ENCODE measurements around the gene PRKRIP1. TPM values are rescaled to one million over a fixed set of nuclear protein-coding genes. Genes with fewer than 3 reads are reported as not detected.
"Not testable (repeated sequence)": the region's sequence is repeated elsewhere in the genome, so short reads cannot be mapped to it uniquely, and the experiment has no call there.

Gene PRKRIP1
- total RNA-seq, 6 donors from 2014 or later = 17.8 to 80.7 (median 23.0) TPM

DNA sequence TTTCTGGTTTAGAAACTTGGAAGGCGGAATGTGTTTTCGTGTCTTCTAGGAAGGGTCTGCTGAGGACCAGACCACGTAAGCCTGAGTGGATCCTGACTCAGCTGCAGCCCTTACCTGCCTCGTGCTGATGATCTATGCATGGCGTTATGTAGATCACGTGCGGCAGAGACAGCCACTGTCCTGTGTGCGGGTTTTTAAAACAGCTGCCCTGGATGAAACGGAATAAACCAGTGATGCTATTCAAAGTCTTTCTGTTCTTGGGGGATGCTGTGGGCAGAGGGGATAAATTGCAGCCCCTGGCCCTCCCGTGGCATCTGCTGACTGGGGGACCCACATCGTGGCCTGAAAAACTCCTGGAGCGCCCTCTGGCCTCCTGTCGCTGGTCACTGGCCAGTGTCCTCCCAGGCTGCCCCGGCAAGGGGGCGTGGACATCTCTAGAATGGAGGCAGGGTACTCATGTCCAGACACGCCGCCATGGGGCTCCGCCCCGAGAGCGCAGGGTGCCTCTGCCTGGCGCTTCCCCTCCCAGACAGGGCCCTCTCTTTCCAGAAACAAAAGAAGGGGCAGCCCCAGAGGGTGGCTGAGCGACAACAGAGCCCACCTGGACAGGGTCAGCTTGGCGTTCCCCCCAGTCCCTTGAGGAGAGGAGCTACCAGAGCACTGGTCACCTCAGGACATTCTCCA lies 55.4 kb downstream of the PRKRIP1 start:
- peaks cover 0 to 5% (median 0%) of the 10 kb centered on the region in 4 donors for H3K4me1 ChIP-seq
- 50 to 84% methylated on average over 10 to 21 of the region's 23 CpGs for WGBS, 2 donors
- H3K4me3 ChIP-seq = no peak overlapping the region
- ATAC-seq (ENCODE audit: low FRiP score in 2 of 2) (no peak), DNase-seq (peak in 1 of 2 donors; percentile 80)
- H3K27me3 ChIP-seq = no peaks in the 10 kb centered on the region
- H3K9me3 ChIP-seq = no peaks in the 10 kb centered on the region
- TF ChIP-seq POLR2A (IDR thresholded peaks at IDR 0.05) (no peak), EP300 (IDR thresholded peaks at IDR 0.05) (no peak), CTCF (IDR thresholded peaks at IDR 0.05) (no peak), POLR2AphosphoS5 (IDR thresholded peaks at IDR 0.05) (no peak)
- peaks cover under 1 to 34% (median 26%) of the 10 kb centered on the region in 4 donors for H3K36me3 ChIP-seq
- no peak overlapping the region for H3K27ac ChIP-seq

GRCh38 chr7:102452451-102452850 lies 56.3 kb downstream of the PRKRIP1 start:
- no peaks in the 10 kb centered on the region for H3K27me3 ChIP-seq
- TF ChIP-seq POLR2A (IDR thresholded peaks at IDR 0.05) (no peak), EP300 (IDR thresholded peaks at IDR 0.05) (no peak), POLR2AphosphoS5 (IDR thresholded peaks at IDR 0.05) (no peak), CTCF (IDR thresholded peaks at IDR 0.05) (no peak)
- no peaks in the 10 kb centered on the region for H3K9me3 ChIP-seq
- no peak for ATAC-seq (ENCODE audit: low FRiP score in 2 of 2)
- H3K27ac ChIP-seq = no peak overlapping the region
- no peak overlapping the region for H3K4me3 ChIP-seq
- no peak for DNase-seq
- 91 to 97% methylated on average over 6 of the region's 6 CpGs for WGBS, 2 donors
- H3K4me1 ChIP-seq = peaks cover 0 to 5% (median 0%) of the 10 kb centered on the region in 4 donors
- peaks cover 7 to 34% (median 26%) of the 10 kb centered on the region in 4 donors for H3K36me3 ChIP-seq

GRCh38 chr7:102453319-102453718 lies 57.2 kb downstream of the PRKRIP1 start:
- DNase-seq (peak in 1 of 2 donors; percentile 44), ATAC-seq (ENCODE audit: low FRiP score in 2 of 2) (no peak)
- TF ChIP-seq POLR2AphosphoS5 (IDR thresholded peaks at IDR 0.05) = no peak
- no peak for TF ChIP-seq EP300 (IDR thresholded peaks at IDR 0.05)
- no peak for TF ChIP-seq POLR2A (IDR thresholded peaks at IDR 0.05)
- no peak for TF ChIP-seq CTCF (IDR thresholded peaks at IDR 0.05)
- Histone ChIP-seq H3K4me1 (peaks cover 0 to 5% (median 0%) of the 10 kb centered on the region in 4 donors), H3K27ac (no peak overlapping the region), H3K9me3 (no peaks in the 10 kb centered on the region), H3K4me3 (no peak overlapping the region), H3K36me3 (peaks cover 9 to 34% (median 28%) of the 10 kb centered on the region in 4 donors), H3K27me3 (no peaks in the 10 kb centered on the region)
- 85 to 89% methylated on average over 3 to 7 of the region's 7 CpGs for WGBS, 2 donors

DNA sequence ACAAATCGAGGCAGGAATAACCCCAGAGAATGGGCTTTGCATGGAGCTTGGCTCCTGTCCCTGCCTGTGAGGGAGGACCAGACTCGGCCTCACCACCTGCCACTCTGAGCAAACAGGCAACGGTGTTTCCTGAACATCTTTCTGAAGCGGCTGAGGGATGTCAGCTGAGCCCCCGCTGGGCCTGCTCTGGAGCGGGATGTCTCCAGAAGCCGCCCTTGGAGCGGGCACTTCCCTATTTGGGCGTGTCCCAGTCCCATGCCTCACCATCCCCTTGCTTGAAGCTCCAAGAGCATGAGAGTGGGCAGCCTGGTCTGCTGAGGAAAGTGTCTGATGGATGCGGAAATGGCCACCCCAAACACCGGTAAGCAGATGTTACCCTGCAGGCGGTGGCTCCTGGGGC lies 58.3 kb downstream of the PRKRIP1 start:
- Histone ChIP-seq H3K36me3 (peaks cover 9 to 42% (median 33%) of the 10 kb centered on the region in 4 donors), H3K4me3 (no peak overlapping the region), H3K4me1 (peaks cover 0 to 5% (median 0%) of the 10 kb centered on the region in 4 donors), H3K9me3 (no peaks in the 10 kb centered on the region), H3K27me3 (no peaks in the 10 kb centered on the region), H3K27ac (no peak overlapping the region)
- DNase-seq (no peak), ATAC-seq (ENCODE audit: low FRiP score in 2 of 2) (no peak)
- 71% methylated on average over 1 to 12 of the region's 12 CpGs for WGBS, 2 donors
- TF ChIP-seq POLR2A (IDR thresholded peaks at IDR 0.05) = no peak
- TF ChIP-seq CTCF (IDR thresholded peaks at IDR 0.05) = no peak
- no peak for TF ChIP-seq POLR2AphosphoS5 (IDR thresholded peaks at IDR 0.05)
- no peak for TF ChIP-seq EP300 (IDR thresholded peaks at IDR 0.05)

DNA sequence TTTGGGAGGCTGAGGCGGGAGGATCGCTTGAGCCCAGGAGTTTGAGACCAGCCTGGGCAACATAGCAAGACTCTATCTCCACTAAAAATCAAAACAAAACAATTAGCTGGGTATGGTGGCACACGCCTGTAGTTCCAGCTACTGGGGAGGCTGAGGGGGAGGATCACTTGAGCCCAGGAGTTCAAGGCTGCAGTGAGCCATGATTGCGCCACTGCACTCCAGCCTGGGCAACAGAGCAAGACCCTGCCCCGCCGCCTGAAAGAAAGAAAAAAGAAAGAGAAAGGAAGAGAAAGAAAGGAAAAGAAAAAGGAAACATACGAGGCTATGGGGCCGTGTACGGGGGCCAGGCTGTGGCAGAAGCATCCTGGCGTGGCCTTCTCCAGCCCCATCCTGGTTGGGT lies 58.8 kb downstream of the PRKRIP1 start:
- H3K9me3 ChIP-seq; H3K27me3 ChIP-seq; H3K27ac ChIP-seq; H3K4me3 ChIP-seq; ATAC-seq (ENCODE audit: low FRiP score in 2 of 2); H3K4me1 ChIP-seq; DNase-seq: not testable (repeated sequence)
- peaks cover 9 to 44% (median 34%) of the 10 kb centered on the region in 4 donors for H3K36me3 ChIP-seq
- 89 to 94% methylated on average over 8 to 10 of the region's 10 CpGs for WGBS, 2 donors
